Measurements from ENCODE around the gene FOXP1. TPM values are rescaled to one million over a fixed set of nuclear protein-coding genes. Genes with fewer than 3 reads are reported as not detected.
A peak's percentile ranks its signal among the peaks of the same experiment; 100 is the strongest.

Gene FOXP1
- total and polyA plus RNA-seq, 7 experiments from 2014 or later, result 104 to 537 (median 444) TPM

GRCh38 chr3:71602256-71602655, 18.7 kb upstream of the FOXP1 start:
- no peaks in the 10 kb centered on the region for H3K36me3 ChIP-seq (ENCODE audit: control insufficient read depth in 2 of 3, insufficient read depth in 3 of 3, low read length in 3 of 3)
- H3K27me3 ChIP-seq (ENCODE audit: control insufficient read depth in 2 of 2, insufficient read depth in 2 of 2, low read length in 2 of 2), result no peaks in the 10 kb centered on the region
- Mint-ChIP-seq H3K9me3 (peaks cover 4 to 20% (median 7%) of the 10 kb centered on the region in 11 donors), H3K4me3 (no peak overlapping the region), H3K27ac (peak overlapping the region in 1 of 9 donors; percentile 17), H3K4me1 (peaks cover 0 to 29% (median 22%) of the 10 kb centered on the region in 7 donors), H3K36me3 (peaks cover 0 to 24% (median 18%) of the 10 kb centered on the region in 5 donors), H3K27me3 (peaks cover 0 to 5% (median 0%) of the 10 kb centered on the region in 5 donors)
- CTCF ChIA-PET, result no interaction called here
- intact Hi-C loops (cut with micrococcal nuclease), result no loop called here
- DNase-seq (no peak), ATAC-seq (no peak)
- no peaks in the 10 kb centered on the region for H3K4me1 ChIP-seq (ENCODE audit: control insufficient read depth in 2 of 2, insufficient read depth in 2 of 2, low read length in 2 of 2)
- no peak overlapping the region for H3K27ac ChIP-seq (ENCODE audit: low read depth, low read length)
- POLR2A ChIA-PET, result no interaction called here
- H3K9me3 ChIP-seq (ENCODE audit: control insufficient read depth in 2 of 3, low read length in 3 of 3), result no peaks in the 10 kb centered on the region
- no peak overlapping the region for H3K4me3 ChIP-seq (ENCODE audit: low read length)

GRCh38 chr3:71601811-71602210, 18.3 kb upstream of the FOXP1 start:
- Mint-ChIP-seq H3K36me3 (peaks cover 0 to 24% (median 17%) of the 10 kb centered on the region in 5 donors), H3K9me3 (peaks cover 4 to 18% (median 7%) of the 10 kb centered on the region in 11 donors), H3K27me3 (peaks cover 0 to 5% (median 0%) of the 10 kb centered on the region in 5 donors), H3K27ac (no peak overlapping the region), H3K4me1 (peaks cover 0 to 29% (median 22%) of the 10 kb centered on the region in 7 donors), H3K4me3 (no peak overlapping the region)
- H3K36me3 ChIP-seq (ENCODE audit: control insufficient read depth in 2 of 3, insufficient read depth in 3 of 3, low read length in 3 of 3), result no peaks in the 10 kb centered on the region
- ChIA-PET CTCF (no interaction called here), POLR2A (no interaction called here)
- H3K9me3 ChIP-seq (ENCODE audit: control insufficient read depth in 2 of 3, low read length in 3 of 3), result no peaks in the 10 kb centered on the region
- DNase-seq (no peak), ATAC-seq (no peak)
- no peak overlapping the region for H3K4me3 ChIP-seq (ENCODE audit: low read length)
- H3K27me3 ChIP-seq (ENCODE audit: control insufficient read depth in 2 of 2, insufficient read depth in 2 of 2, low read length in 2 of 2), result no peaks in the 10 kb centered on the region
- intact Hi-C loops (cut with micrococcal nuclease), result no loop called here
- no peak overlapping the region for H3K27ac ChIP-seq (ENCODE audit: low read depth, low read length)
- no peaks in the 10 kb centered on the region for H3K4me1 ChIP-seq (ENCODE audit: control insufficient read depth in 2 of 2, insufficient read depth in 2 of 2, low read length in 2 of 2)

GRCh38 chr3:71600646-71601288, 17.2 kb upstream of the FOXP1 start:
- H3K27me3 ChIP-seq (ENCODE audit: control insufficient read depth in 2 of 2, insufficient read depth in 2 of 2, low read length in 2 of 2), result no peaks in the 10 kb centered on the region
- H3K4me3 ChIP-seq (ENCODE audit: low read length), result no peak overlapping the region
- no peak for ATAC-seq
- ChIA-PET POLR2A (no interaction called here), CTCF (no interaction called here)
- Mint-ChIP-seq H3K4me1 (peaks cover 0 to 29% (median 22%) of the 10 kb centered on the region in 7 donors), H3K36me3 (peaks cover 4 to 22% (median 8%) of the 10 kb centered on the region in 5 donors), H3K27me3 (peaks cover 0 to 5% (median 0%) of the 10 kb centered on the region in 5 donors), H3K27ac (no peak overlapping the region), H3K9me3 (peaks cover 0 to 9% (median 4%) of the 10 kb centered on the region in 11 donors), H3K4me3 (no peak overlapping the region)
- H3K36me3 ChIP-seq (ENCODE audit: control insufficient read depth in 2 of 3, insufficient read depth in 3 of 3, low read length in 3 of 3), result no peaks in the 10 kb centered on the region
- no peaks in the 10 kb centered on the region for H3K4me1 ChIP-seq (ENCODE audit: control insufficient read depth in 2 of 2, insufficient read depth in 2 of 2, low read length in 2 of 2)
- no peaks in the 10 kb centered on the region for H3K9me3 ChIP-seq (ENCODE audit: control insufficient read depth in 2 of 3, low read length in 3 of 3)
- no peak for DNase-seq
- H3K27ac ChIP-seq (ENCODE audit: low read depth, low read length), result no peak overlapping the region
- intact Hi-C loops (cut with micrococcal nuclease), result no loop called here

- ATAC-seq, result no peak
- Histone ChIP-seq H3K27me3 (ENCODE audit: control insufficient read depth in 2 of 2, insufficient read depth in 2 of 2, low read length in 2 of 2) (no peaks in the 10 kb centered on the region), H3K4me1 (ENCODE audit: control insufficient read depth in 2 of 2, insufficient read depth in 2 of 2, low read length in 2 of 2) (no peaks in the 10 kb centered on the region), H3K4me3 (ENCODE audit: low read length) (no peak overlapping the region), H3K27ac (ENCODE audit: low read depth, low read length) (no peak overlapping the region), H3K9me3 (ENCODE audit: control insufficient read depth in 2 of 3, low read length in 3 of 3) (no peaks in the 10 kb centered on the region), H3K36me3 (ENCODE audit: control insufficient read depth in 2 of 3, insufficient read depth in 3 of 3, low read length in 3 of 3) (no peaks in the 10 kb centered on the region)
- CTCF ChIA-PET, result no interaction called here
- peaks cover 0 to 29% (median 22%) of the 10 kb centered on the region in 7 donors for H3K4me1 Mint-ChIP-seq
- intact Hi-C loops (cut with micrococcal nuclease), result no loop called here
- DNase-seq, result no peak
- peak overlapping the region in 1 of 9 donors; percentile 6 for H3K27ac Mint-ChIP-seq
- H3K27me3 Mint-ChIP-seq, result peaks cover 0 to 6% (median 0%) of the 10 kb centered on the region in 5 donors
- H3K4me3 Mint-ChIP-seq, result peak overlapping the region in 1 of 10 donors; percentile 5
- peaks cover 0 to 9% (median 3%) of the 10 kb centered on the region in 11 donors for H3K9me3 Mint-ChIP-seq
- H3K36me3 Mint-ChIP-seq, result peaks cover 8 to 32% (median 17%) of the 10 kb centered on the region in 5 donors
- POLR2A ChIA-PET, result no interaction called here
Observed at GRCh38 chr3:71599416-71599815, 15.9 kb upstream of the FOXP1 start.

- Histone ChIP-seq H3K27me3 (ENCODE audit: control insufficient read depth in 2 of 2, insufficient read depth in 2 of 2, low read length in 2 of 2) (no peaks in the 10 kb centered on the region), H3K27ac (ENCODE audit: low read depth, low read length) (no peak overlapping the region), H3K9me3 (ENCODE audit: control insufficient read depth in 2 of 3, low read length in 3 of 3) (no peaks in the 10 kb centered on the region), H3K36me3 (ENCODE audit: control insufficient read depth in 2 of 3, insufficient read depth in 3 of 3, low read length in 3 of 3) (no peaks in the 10 kb centered on the region), H3K4me3 (ENCODE audit: low read length) (no peak overlapping the region), H3K4me1 (ENCODE audit: control insufficient read depth in 2 of 2, insufficient read depth in 2 of 2, low read length in 2 of 2) (no peaks in the 10 kb centered on the region)
- no peak for ATAC-seq
- Mint-ChIP-seq H3K36me3 (peaks cover 8 to 30% (median 17%) of the 10 kb centered on the region in 5 donors), H3K4me1 (peaks cover 0 to 29% (median 22%) of the 10 kb centered on the region in 7 donors), H3K27ac (no peak overlapping the region), H3K27me3 (peaks cover 0 to 4% (median 0%) of the 10 kb centered on the region in 5 donors), H3K9me3 (peaks cover 0 to 5% (median 0%) of the 10 kb centered on the region in 11 donors), H3K4me3 (no peak overlapping the region)
- DNase-seq, result no peak
- intact Hi-C loops (cut with micrococcal nuclease), result no loop called here
- CTCF ChIA-PET, result no interaction called here
- POLR2A ChIA-PET, result no interaction called here
Observed at GRCh38 chr3:71598292-71598691, 14.8 kb upstream of the FOXP1 start.

GRCh38 chr3:71597286-71597685, 13.8 kb upstream of the FOXP1 start:
- intact Hi-C loops (cut with micrococcal nuclease), result no loop called here
- H3K27ac Mint-ChIP-seq, result no peak overlapping the region
- POLR2A ChIA-PET, result no interaction called here
- no peak for ATAC-seq
- DNase-seq, result no peak
- H3K36me3 Mint-ChIP-seq, result peaks cover 8 to 30% (median 17%) of the 10 kb centered on the region in 5 donors
- CTCF ChIA-PET, result no interaction called here
- H3K27me3 Mint-ChIP-seq, result peaks cover 0 to 4% (median 0%) of the 10 kb centered on the region in 5 donors
- no peaks in the 10 kb centered on the region for H3K36me3 ChIP-seq (ENCODE audit: control insufficient read depth in 2 of 3, insufficient read depth in 3 of 3, low read length in 3 of 3)
- H3K9me3 ChIP-seq (ENCODE audit: control insufficient read depth in 2 of 3, low read length in 3 of 3), result no peaks in the 10 kb centered on the region
- no peaks in the 10 kb centered on the region for H3K4me1 ChIP-seq (ENCODE audit: control insufficient read depth in 2 of 2, insufficient read depth in 2 of 2, low read length in 2 of 2)
- peaks cover 0 to 29% (median 22%) of the 10 kb centered on the region in 7 donors for H3K4me1 Mint-ChIP-seq
- no peak overlapping the region for H3K27ac ChIP-seq (ENCODE audit: low read depth, low read length)
- no peak overlapping the region for H3K4me3 ChIP-seq (ENCODE audit: low read length)
- H3K27me3 ChIP-seq (ENCODE audit: control insufficient read depth in 2 of 2, insufficient read depth in 2 of 2, low read length in 2 of 2), result no peaks in the 10 kb centered on the region
- peaks cover 0 to 5% (median 0%) of the 10 kb centered on the region in 11 donors for H3K9me3 Mint-ChIP-seq
- H3K4me3 Mint-ChIP-seq, result no peak overlapping the region

- CTCF ChIA-PET, result no interaction called here
Observed at GRCh38 chr3:71593106-71593505, 9.6 kb upstream of the FOXP1 start.

More at GRCh38 chr3:71593106-71593505, 9.6 kb upstream of the FOXP1 start:
- Mint-ChIP-seq H3K4me3 (no peak overlapping the region), H3K36me3 (peaks cover 4 to 22% (median 12%) of the 10 kb centered on the region in 5 donors), H3K4me1 (no peaks in the 10 kb centered on the region), H3K27me3 (peaks cover 0 to 1% (median 0%) of the 10 kb centered on the region in 5 donors), H3K27ac (no peak overlapping the region), H3K9me3 (peaks cover 0 to 5% (median 0%) of the 10 kb centered on the region in 11 donors)
- POLR2A ChIA-PET, result no interaction called here
- ATAC-seq (no peak), DNase-seq (no peak)
- Histone ChIP-seq H3K9me3 (ENCODE audit: control insufficient read depth in 2 of 3, low read length in 3 of 3) (no peaks in the 10 kb centered on the region), H3K4me1 (ENCODE audit: control insufficient read depth in 2 of 2, insufficient read depth in 2 of 2, low read length in 2 of 2) (no peaks in the 10 kb centered on the region), H3K27ac (ENCODE audit: low read depth, low read length) (no peak overlapping the region), H3K4me3 (ENCODE audit: low read length) (no peak overlapping the region), H3K27me3 (ENCODE audit: control insufficient read depth in 2 of 2, insufficient read depth in 2 of 2, low read length in 2 of 2) (no peaks in the 10 kb centered on the region), H3K36me3 (ENCODE audit: control insufficient read depth in 2 of 3, insufficient read depth in 3 of 3, low read length in 3 of 3) (no peaks in the 10 kb centered on the region)
- intact Hi-C loops (cut with micrococcal nuclease), result no loop called here

Measured in naive thymus-derived CD4-positive, alpha-beta T cell (primary cell).